Ovary (tissue), 9 donors: ENCODE results near the gene C1orf159. TPM values are rescaled to one million over a fixed set of nuclear protein-coding genes. Genes with fewer than 3 reads are reported as not detected.
"Not testable (repeated sequence)": the region's sequence is repeated elsewhere in the genome, so short reads cannot be mapped to it uniquely, and the experiment has no call there.

Experiments
- DNase-seq, 5 donors: peaks; one replicate each; pipeline ENCODE4 v3.0.0-alpha.2; 2019 to 2020
- H3K27ac ChIP-seq, 2 donors: fragments of 200-600 bp; one replicate each; pipeline versions ENCODE4 v1.5.1 to v1.8.0; 2019 to 2022
- H3K27me3 ChIP-seq: fragments of 200-600 bp; one replicate; pipeline ENCODE4 v1.8.0; 2022
- H3K36me3 ChIP-seq: fragments of 200-600 bp; sonication (generic); one replicate; pipeline ENCODE4 v1.5.1; 2019
- H3K4me1 ChIP-seq: one replicate; pipeline ENCODE4 v1.8.1; 2013; ENCODE audit warnings: mild to moderate bottlenecking, moderate library complexity; ENCODE audit not compliant: insufficient read depth
- H3K4me3 ChIP-seq: fragments of 200-600 bp; sonication (generic); one replicate; pipeline ENCODE4 v1.5.1; 2017
- H3K9me3 ChIP-seq, 2 donors: fragments of 200-600 bp in 1 of 2; sonication (generic) in 1 of 2; one replicate each; pipeline versions ENCODE4 v1.5.1 to v1.8.1; 2013 to 2019; ENCODE audit warnings: mild to moderate bottlenecking in 1 of 2, moderate library complexity in 1 of 2
- CTCF ChIP-seq, 3 donors: fragments of 450-650 bp in 2 of 3; fragments of 200-600 bp in 1 of 3; IDR thresholded peaks; one replicate each; pipeline versions ENCODE4 v1.5.1 to v1.8.0; 2016 to 2022; ENCODE audit warnings: antibody characterized with exemption in 3 of 3, mild to moderate bottlenecking in 1 of 3
- EP300 ChIP-seq: sonication (generic); formaldehyde crosslinking; IDR thresholded peaks from one replicate; pipeline ENCODE4 v1.6.1; 2017; ENCODE audit warnings: antibody characterized with exemption
- POLR2A ChIP-seq: fragments of 450-650 bp; IDR thresholded peaks from one replicate; pipeline ENCODE4 v1.6.1; 2017; ENCODE audit warnings: antibody characterized with exemption, mild to moderate bottlenecking, moderate library complexity
- WGBS, 3 donors: extraction: QIAGEN DNeasy Blood & Tissue Kit in 1 of 3; methylation state at CpG; one replicate each; pipeline versions ENCODE4 v1.1.5 to v1.1.7; 2013 to 2017; 5-methylcytosine and 5-hydroxymethylcytosine counted together
- intact Hi-C, 4 donors: fragments of 100-400 bp; cut with DNase I; formaldehyde crosslinking; loops; one replicate each; pipeline versions ENCODE4 v1.11.0 to v1.15.1; 2022 to 2023
- polyA plus RNA-seq, 2 donors: library from polyadenylated mRNA; stranded (reverse); fragments of 200-250 nt in 1 of 2; fragments of 350-450 nt in 1 of 2; fragmentation: Illumina TruSeq in 1 of 2; extraction: RNeasy Lipid Tissue Mini Kit (QIAGEN cat#74804) in 1 of 2; gene quantifications; one replicate each; pipeline ENCODE4 v1.2.3, GENCODE V29; 2013 to 2014
- total RNA-seq, 7 donors: library from RNA; depleted of rRNA in 2 of 7; stranded (reverse); fragments of >200 nt in 2 of 7; fragmentation: NEBNext Ultra II Directional in 3 of 7; extraction: Animal tissue kit (Norgen Biotek cat#: 25700) in 3 of 7; gene quantifications; one replicate each; pipeline versions ENCODE4 v1.1.0 to v1.2.4, GENCODE V29; 2016 to 2023
- donor health status: DM: no; HTN: no; CAD: no; lungs with moderate emphysema.
- donor health status: DM: no; HTN: no; CAD: no.
- donor health status: Bipolar disorder and iron deficiency.
- donor health status: DM: yes; HTN: yes; CAD: no.
- donor health status: DM: no; HTN: no; CAD: no.
- donor health status: DM: yes; HTN: yes; CAD: no.

The C1orf159 gene
- total and polyA plus RNA-seq, 9 donors: 0.28 to 22.1 (median 9.4) TPM

- whole genome bisulfite sequencing, 3 donors: 56 to 68% (median 60%) methylated on average over 40 to 42 of the region's 42 CpGs
- no peak for DNase-seq
- TF ChIP-seq POLR2A (no peak), EP300 (no peak), CTCF (IDR thresholded peaks at IDR 0.05) (no peak)
- H3K9me3 ChIP-seq: no peaks in the 10 kb centered on the region
- intact Hi-C loops: no loop called here
- no peaks in the 10 kb centered on the region for H3K36me3 ChIP-seq
- no peaks in the 10 kb centered on the region for H3K27me3 ChIP-seq
- H3K4me1 ChIP-seq: no peaks in the 10 kb centered on the region
- H3K27ac ChIP-seq: no peak overlapping the region
- no peak overlapping the region for H3K4me3 ChIP-seq
Measured at GRCh38 chr1:1144122-1144842, 28.4 kb upstream of the C1orf159 start.

- H3K27ac ChIP-seq: no peak overlapping the region
- intact Hi-C loops: no loop called here
Measured at GRCh38 chr1:1143636-1144035, 27.7 kb upstream of the C1orf159 start.

DNA sequence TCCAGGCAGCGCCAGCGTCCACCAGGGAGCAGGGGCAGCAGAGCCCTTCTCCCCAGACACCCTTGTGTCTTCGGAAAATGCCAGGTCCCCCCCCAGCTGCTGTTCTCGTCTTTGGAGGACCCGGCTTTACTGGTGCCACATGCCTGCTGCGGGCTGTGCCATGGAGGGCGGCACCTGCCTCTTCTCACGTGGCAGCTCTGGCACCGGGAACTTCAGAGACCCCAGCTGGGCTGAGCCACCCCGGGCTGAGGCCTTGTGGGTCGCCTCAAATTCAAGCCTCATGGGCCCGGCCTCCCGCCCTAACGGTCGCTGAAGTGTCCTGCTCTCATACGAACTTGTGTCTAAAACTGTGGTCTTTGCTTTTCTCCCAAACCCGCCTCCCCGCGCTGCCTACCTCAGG is 27.0 kb upstream of the C1orf159 start:
- Histone ChIP-seq H3K27ac (no peak overlapping the region), H3K9me3 (no peaks in the 10 kb centered on the region), H3K36me3 (no peaks in the 10 kb centered on the region), H3K4me3 (no peak overlapping the region), H3K4me1 (no peaks in the 10 kb centered on the region), H3K27me3 (no peaks in the 10 kb centered on the region)
- DNase-seq: no peak
- intact Hi-C loops: no loop called here
- WGBS, 3 donors: 70 to 79% (median 76%) methylated on average over 19 of the region's 19 CpGs
- no peak for TF ChIP-seq CTCF (IDR thresholded peaks at IDR 0.05)
- no peak for TF ChIP-seq EP300
- TF ChIP-seq POLR2A: no peak

More at GRCh38 chr1:1143636-1144035, 27.7 kb upstream of the C1orf159 start:
- no peak overlapping the region for H3K4me3 ChIP-seq
- DNase-seq: no peak
- no peak for TF ChIP-seq EP300
- TF ChIP-seq POLR2A: no peak
- TF ChIP-seq CTCF (IDR thresholded peaks at IDR 0.05): no peak
- 80 to 85% (median 85%) methylated on average over 14 of the region's 14 CpGs for WGBS, 3 donors
- H3K4me1 ChIP-seq: no peaks in the 10 kb centered on the region
- H3K27me3 ChIP-seq: no peaks in the 10 kb centered on the region
- no peaks in the 10 kb centered on the region for H3K36me3 ChIP-seq
- no peaks in the 10 kb centered on the region for H3K9me3 ChIP-seq

- H3K36me3 ChIP-seq, intact Hi-C loops, DNase-seq, H3K4me1 ChIP-seq, H3K27me3 ChIP-seq, H3K27ac ChIP-seq, H3K4me3 ChIP-seq, H3K9me3 ChIP-seq: not testable (repeated sequence)
- WGBS, 3 donors: 36 to 49% (median 38%) methylated on average over 15 of the region's 15 CpGs
Measured at GRCh38 chr1:1142352-1142751, 26.5 kb upstream of the C1orf159 start.

DNA sequence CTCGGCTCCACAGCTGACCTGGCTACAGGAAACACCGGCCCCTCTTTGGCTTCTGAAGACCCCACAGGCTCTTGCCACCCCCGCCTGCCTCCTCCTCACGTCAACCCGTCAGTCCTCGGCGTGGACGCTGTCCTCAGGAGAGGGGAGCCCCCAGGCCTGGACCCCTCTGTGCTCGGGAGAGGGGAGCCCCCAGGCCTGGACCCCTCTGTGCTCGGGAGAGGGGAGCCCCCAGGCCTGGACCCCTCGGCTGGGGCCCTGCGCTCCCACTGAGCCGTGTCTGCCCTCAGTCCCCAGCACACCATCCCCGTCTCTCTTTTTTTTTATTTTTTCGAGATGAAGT is 26.0 kb upstream of the C1orf159 start:
- DNase-seq: no peak
- intact Hi-C loops: no loop called here
- no peaks in the 10 kb centered on the region for H3K4me1 ChIP-seq
- H3K4me3 ChIP-seq: no peak overlapping the region
- WGBS, 3 donors: 54 to 62% (median 57%) methylated on average over 15 of the region's 15 CpGs
- H3K36me3 ChIP-seq: no peaks in the 10 kb centered on the region
- H3K27me3 ChIP-seq: no peaks in the 10 kb centered on the region
- TF ChIP-seq POLR2A: no peak
- TF ChIP-seq CTCF (IDR thresholded peaks at IDR 0.05): no peak
- no peak for TF ChIP-seq EP300
- H3K9me3 ChIP-seq: no peaks in the 10 kb centered on the region
- H3K27ac ChIP-seq: no peak overlapping the region
